ENCODE data around the gene KCNQ1.

DNA sequence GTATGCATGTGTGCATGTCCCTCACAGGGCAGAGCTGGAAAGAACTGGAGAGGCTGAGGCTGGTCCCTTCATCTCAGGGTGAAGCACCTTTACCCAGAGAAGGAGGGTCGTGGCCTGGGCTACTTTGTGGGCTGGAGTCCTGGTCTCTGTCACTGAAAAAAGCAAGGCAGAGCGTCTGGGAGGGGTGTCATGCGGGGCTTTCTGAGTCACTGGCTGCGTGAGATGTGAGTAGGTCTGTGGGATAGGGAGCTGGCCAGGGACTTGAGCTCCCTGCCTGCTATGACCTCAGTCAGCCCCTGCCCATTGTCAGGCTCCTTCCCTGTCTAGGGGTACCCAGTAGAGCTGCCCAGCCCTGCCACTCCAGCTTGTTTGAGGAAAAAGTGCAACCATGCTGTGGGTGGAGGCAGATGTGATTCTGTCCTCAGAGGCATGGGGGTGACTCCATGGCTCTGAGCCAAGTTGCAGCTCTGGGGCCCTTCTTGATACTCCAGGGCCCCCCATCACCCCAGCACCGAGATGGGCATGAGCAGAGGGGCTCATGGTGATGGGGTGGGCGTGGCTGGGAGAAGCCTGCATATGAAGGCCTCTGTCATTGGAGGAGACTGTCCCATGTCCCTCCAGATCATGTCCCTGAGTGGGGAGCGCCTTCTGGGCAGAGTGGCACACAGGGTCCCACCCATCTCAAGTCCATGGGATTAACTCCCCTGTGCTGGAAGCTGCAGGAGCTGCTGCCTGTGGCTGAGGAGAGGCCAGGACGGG lies 27.8 kb downstream of the KCNQ1 start:
- TF ChIP-seq POLR2AphosphoS5 (IDR thresholded peaks at IDR 0.05): no peak
- TF ChIP-seq EP300 (IDR thresholded peaks at IDR 0.05): no peak
- TF ChIP-seq CTCF (IDR thresholded peaks at IDR 0.05): no peak

Data from upper lobe of left lung (tissue), 4 donors.